Activated T-helper 2 cell treated with anti-CD3 and anti-CD28 coated beads, Interferon-gamma antibody, Interleukin-2, Interleukin-4, amounts not matched to agents 10 μg/mL and 5 μg/mL and 100 μg/mL, durations not matched to agents 14 hours and 24 hours and 36 hours (primary cell): ENCODE results near the gene KIF21A. TPM values are rescaled to one million over a fixed set of nuclear protein-coding genes. Genes with fewer than 3 reads are reported as not detected.

ENCODE experiments used
- DNase-seq: peaks from one replicate; pipeline ENCODE4 v3.0.0; 2021; ENCODE audit warnings: low spot score
- H3K27ac Mint-ChIP-seq: one replicate; pipeline ENCODE4 v1.8.0; 2021; ENCODE audit warnings: mixed read lengths
- H3K27me3 Mint-ChIP-seq: one replicate; pipeline ENCODE4 v1.8.0; 2021; ENCODE audit warnings: low read depth, mixed read lengths
- H3K36me3 Mint-ChIP-seq: one replicate; pipeline ENCODE4 v1.8.0; 2021; ENCODE audit warnings: low read depth, mixed read lengths
- H3K4me1 Mint-ChIP-seq: one replicate; pipeline ENCODE4 v1.8.0; 2021; ENCODE audit warnings: low read depth, mixed read lengths
- H3K4me3 Mint-ChIP-seq: one replicate; pipeline ENCODE4 v1.8.0; 2021; ENCODE audit warnings: low read depth, mild to moderate bottlenecking, moderate library complexity, mixed read lengths
- H3K9me3 Mint-ChIP-seq: one replicate; pipeline ENCODE4 v1.8.0; 2021; ENCODE audit warnings: mixed read lengths
- intact Hi-C: fragments of 100-400 bp; cut with micrococcal nuclease; formaldehyde crosslinking; loops from one replicate; pipeline ENCODE4 v1.15.1; 2023
- total RNA-seq: library from RNA; stranded (reverse); gene quantifications from 2 replicates; pipeline ENCODE4 v1.2.3, GENCODE V29; 2022

Gene KIF21A
- total RNA-seq, 1 donor from 2014 or later, result 35.0 TPM

- intact Hi-C loops, result loop anchor here (10.0 kb wide), 1 partner anchor 657 kb away; the partner anchor contains the start of gene SLC2A13
- Mint-ChIP-seq H3K27me3 (peaks cover 39% of the 10 kb centered on the region), H3K27ac (no peak overlapping the region), H3K4me1 (peaks cover 5% of the 10 kb centered on the region), H3K36me3 (no peaks in the 10 kb centered on the region), H3K4me3 (no peak overlapping the region), H3K9me3 (no peaks in the 10 kb centered on the region)
- DNase-seq, result no peak
Measured at GRCh38 chr12:39448038-39448437, 5.1 kb upstream of the KIF21A start.

- Mint-ChIP-seq H3K27me3 (peaks cover 17% of the 10 kb centered on the region), H3K4me3 (peak overlapping the region; percentile 77), H3K27ac (no peak overlapping the region), H3K9me3 (no peaks in the 10 kb centered on the region), H3K4me1 (peaks cover 22% of the 10 kb centered on the region), H3K36me3 (no peaks in the 10 kb centered on the region)
- intact Hi-C loops, result loop anchor here (1.0 to 10.0 kb wide), 10 partner anchors 23 to 1127 kb away; partner anchors contain the start of genes ALG10B and SLC2A13
- no peak for DNase-seq
Measured at GRCh38 chr12:39443929-39444209, 949 bp upstream of the KIF21A start.

GRCh38 chr12:39442831-39443080, 164 bp downstream of the KIF21A start:
- DNase-seq, result no peak
- H3K9me3 Mint-ChIP-seq, result no peaks in the 10 kb centered on the region
- intact Hi-C loops, result loop anchor here (1.0 to 10.0 kb wide), 10 partner anchors 25 to 1125 kb away; partner anchors contain the start of genes ALG10B and SLC2A13
- peak overlapping the region; percentile 36 for H3K27ac Mint-ChIP-seq
- no peaks in the 10 kb centered on the region for H3K36me3 Mint-ChIP-seq
- peaks cover 26% of the 10 kb centered on the region for H3K4me1 Mint-ChIP-seq
- peak overlapping the region; percentile 90 for H3K4me3 Mint-ChIP-seq
- peaks cover 10% of the 10 kb centered on the region for H3K27me3 Mint-ChIP-seq

- Mint-ChIP-seq H3K9me3 (no peaks in the 10 kb centered on the region), H3K4me3 (peak overlapping the region; percentile 90), H3K27me3 (peaks cover 6% of the 10 kb centered on the region), H3K36me3 (no peaks in the 10 kb centered on the region), H3K4me1 (peaks cover 26% of the 10 kb centered on the region), H3K27ac (peak overlapping the region; percentile 81)
- peak; percentile 25 for DNase-seq
- intact Hi-C loops, result loop anchor here (2.0 to 10.0 kb wide), 7 partner anchors 35 to 1125 kb away; partner anchors contain the start of genes ALG10B and SLC2A13
Measured at GRCh38 chr12:39441963-39442830, 723 bp downstream of the KIF21A start.

- Mint-ChIP-seq H3K36me3 (no peaks in the 10 kb centered on the region), H3K9me3 (no peaks in the 10 kb centered on the region), H3K27me3 (peaks cover 3% of the 10 kb centered on the region), H3K4me1 (peaks cover 26% of the 10 kb centered on the region), H3K27ac (no peak overlapping the region), H3K4me3 (peak overlapping the region; percentile 90)
- intact Hi-C loops, result loop anchor here (5.0 to 10.0 kb wide), 5 partner anchors 34 to 1124 kb away; partner anchors contain the start of genes ALG10B and SLC2A13
- DNase-seq, result no peak
Measured at GRCh38 chr12:39441189-39441962, 1.5 kb downstream of the KIF21A start.

- Mint-ChIP-seq H3K4me3 (peak overlapping the region; percentile 56), H3K27ac (no peak overlapping the region), H3K9me3 (no peaks in the 10 kb centered on the region), H3K4me1 (peaks cover 26% of the 10 kb centered on the region), H3K36me3 (no peaks in the 10 kb centered on the region), H3K27me3 (peaks cover 3% of the 10 kb centered on the region)
- intact Hi-C loops, result loop anchor here (5.0 to 10.0 kb wide), 5 partner anchors 33 to 1123 kb away; partner anchors contain the start of genes ALG10B and SLC2A13
- DNase-seq, result no peak
Measured at GRCh38 chr12:39440781-39441180, 2.1 kb downstream of the KIF21A start.

GRCh38 chr12:39440101-39440500, 2.8 kb downstream of the KIF21A start:
- intact Hi-C loops, result loop anchor here (5.0 to 10.0 kb wide), 5 partner anchors 33 to 1123 kb away; partner anchors contain the start of genes ALG10B and SLC2A13
- Mint-ChIP-seq H3K4me3 (no peak overlapping the region), H3K9me3 (no peaks in the 10 kb centered on the region)

GRCh38 chr12:39435531-39435930, 7.4 kb downstream of the KIF21A start:
- H3K36me3 Mint-ChIP-seq, result no peaks in the 10 kb centered on the region
- intact Hi-C loops, result no loop called here
- no peak overlapping the region for H3K27ac Mint-ChIP-seq
- H3K4me3 Mint-ChIP-seq, result no peak overlapping the region
- H3K4me1 Mint-ChIP-seq, result peaks cover 8% of the 10 kb centered on the region
- no peaks in the 10 kb centered on the region for H3K27me3 Mint-ChIP-seq
- no peak for DNase-seq
- H3K9me3 Mint-ChIP-seq, result no peaks in the 10 kb centered on the region

More at GRCh38 chr12:39440101-39440500, 2.8 kb downstream of the KIF21A start:
- Mint-ChIP-seq H3K4me1 (peaks cover 26% of the 10 kb centered on the region), H3K36me3 (no peaks in the 10 kb centered on the region), H3K27me3 (peaks cover 2% of the 10 kb centered on the region), H3K27ac (no peak overlapping the region)
- no peak for DNase-seq

- H3K9me3 Mint-ChIP-seq, result no peaks in the 10 kb centered on the region
- H3K27me3 Mint-ChIP-seq, result no peaks in the 10 kb centered on the region
- DNase-seq, result no peak
- H3K4me3 Mint-ChIP-seq, result no peak overlapping the region
- intact Hi-C loops, result no loop called here
- peaks cover 4% of the 10 kb centered on the region for H3K36me3 Mint-ChIP-seq
- H3K27ac Mint-ChIP-seq, result no peak overlapping the region
- peaks cover 1% of the 10 kb centered on the region for H3K4me1 Mint-ChIP-seq
Measured at GRCh38 chr12:39431797-39432196, 11.1 kb downstream of the KIF21A start.

GRCh38 chr12:39431002-39431796, 11.7 kb downstream of the KIF21A start:
- DNase-seq, result no peak
- H3K27ac Mint-ChIP-seq, result no peak overlapping the region
- no peaks in the 10 kb centered on the region for H3K27me3 Mint-ChIP-seq
- intact Hi-C loops, result no loop called here
- H3K4me3 Mint-ChIP-seq, result no peak overlapping the region
- no peaks in the 10 kb centered on the region for H3K9me3 Mint-ChIP-seq
- H3K4me1 Mint-ChIP-seq, result peaks cover 1% of the 10 kb centered on the region
- peaks cover 4% of the 10 kb centered on the region for H3K36me3 Mint-ChIP-seq

- H3K4me3 Mint-ChIP-seq, result no peak overlapping the region
- H3K9me3 Mint-ChIP-seq, result no peaks in the 10 kb centered on the region
- peaks cover 1% of the 10 kb centered on the region for H3K4me1 Mint-ChIP-seq
- intact Hi-C loops, result no loop called here
- no peak overlapping the region for H3K27ac Mint-ChIP-seq
- H3K27me3 Mint-ChIP-seq, result no peaks in the 10 kb centered on the region
- no peak for DNase-seq
- H3K36me3 Mint-ChIP-seq, result peaks cover 4% of the 10 kb centered on the region
Measured at GRCh38 chr12:39429809-39430208, 13.1 kb downstream of the KIF21A start.

GRCh38 chr12:39427360-39427808, 15.5 kb downstream of the KIF21A start:
- no peak for DNase-seq
- Mint-ChIP-seq H3K27ac (no peak overlapping the region), H3K9me3 (no peaks in the 10 kb centered on the region), H3K36me3 (peaks cover 4% of the 10 kb centered on the region), H3K4me3 (no peak overlapping the region), H3K27me3 (no peaks in the 10 kb centered on the region), H3K4me1 (peaks cover 1% of the 10 kb centered on the region)
- intact Hi-C loops, result no loop called here
